DOHH2 (cell line): ENCODE results near the gene GABPA.

Source experiments
- EZH2phosphoT487 ChIP-seq: fragments of 200-600 bp; sonication (generic); IDR thresholded peaks from 2 replicates; pipeline ENCODE4 v1.6.1; 2017; ENCODE audit warnings: borderline replicate concordance, mild to moderate bottlenecking, antibody characterized with exemption, low read length, moderate library complexity, mixed read lengths
- TF ChIP-seq, protein P1 (sequence below): fragments of 200-600 bp; sonication (generic); IDR thresholded peaks from one replicate; pipeline ENCODE4 v1.5.1; 2014; ENCODE audit warnings: antibody characterized with exemption, mild to moderate bottlenecking, low read depth, low read length; ENCODE audit not compliant: poor library complexity, severe bottlenecking

DNA sequence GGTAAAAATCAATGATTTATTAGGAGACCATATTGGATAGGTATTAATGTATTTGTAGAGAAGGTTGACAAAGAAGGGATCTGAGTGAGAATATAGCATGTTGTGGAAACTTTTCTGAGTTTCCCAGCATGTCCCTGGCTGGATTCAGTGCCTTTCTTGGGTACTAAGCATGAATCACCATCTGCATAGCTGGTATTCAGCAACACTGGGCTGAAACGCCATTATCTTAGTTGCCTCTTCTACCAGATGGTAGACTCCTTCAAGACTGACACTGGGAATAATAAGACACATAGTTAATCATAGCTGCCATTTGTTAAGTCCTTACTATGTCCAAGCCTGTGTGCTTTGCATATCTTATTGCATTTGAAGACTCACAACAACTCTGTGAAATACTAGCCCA lies 45.5 kb upstream of the GABPA start:
- TF ChIP-seq, protein P1, sequence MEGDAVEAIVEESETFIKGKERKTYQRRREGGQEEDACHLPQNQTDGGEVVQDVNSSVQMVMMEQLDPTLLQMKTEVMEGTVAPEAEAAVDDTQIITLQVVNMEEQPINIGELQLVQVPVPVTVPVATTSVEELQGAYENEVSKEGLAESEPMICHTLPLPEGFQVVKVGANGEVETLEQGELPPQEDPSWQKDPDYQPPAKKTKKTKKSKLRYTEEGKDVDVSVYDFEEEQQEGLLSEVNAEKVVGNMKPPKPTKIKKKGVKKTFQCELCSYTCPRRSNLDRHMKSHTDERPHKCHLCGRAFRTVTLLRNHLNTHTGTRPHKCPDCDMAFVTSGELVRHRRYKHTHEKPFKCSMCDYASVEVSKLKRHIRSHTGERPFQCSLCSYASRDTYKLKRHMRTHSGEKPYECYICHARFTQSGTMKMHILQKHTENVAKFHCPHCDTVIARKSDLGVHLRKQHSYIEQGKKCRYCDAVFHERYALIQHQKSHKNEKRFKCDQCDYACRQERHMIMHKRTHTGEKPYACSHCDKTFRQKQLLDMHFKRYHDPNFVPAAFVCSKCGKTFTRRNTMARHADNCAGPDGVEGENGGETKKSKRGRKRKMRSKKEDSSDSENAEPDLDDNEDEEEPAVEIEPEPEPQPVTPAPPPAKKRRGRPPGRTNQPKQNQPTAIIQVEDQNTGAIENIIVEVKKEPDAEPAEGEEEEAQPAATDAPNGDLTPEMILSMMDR, result no peak
- TF ChIP-seq EZH2phosphoT487, result no peak
